K562 (cell line): ENCODE results near the gene RHOBTB3. TPM values are rescaled to one million over a fixed set of nuclear protein-coding genes. Genes with fewer than 3 reads are reported as not detected.
A peak's percentile ranks its signal among the peaks of the same experiment; 100 is the strongest.

ENCODE experiments used
- CEBPG ChIP-seq, 3 experiments: fragments of 200-800 bp in 1 of 3; sonication (Bioruptor generic) in 1 of 3; sonication (generic) in 1 of 3; formaldehyde crosslinking in 1 of 3; IDR thresholded peaks in 2 of 3; conservative IDR thresholded peaks in 1 of 3; 2 replicates each; pipeline versions ENCODE4 v1.6.1 to v1.8.0; 2016 to 2022; ENCODE audit warnings: missing compliant biosample characterization in 2 of 3, missing genetic modification characterization in 2 of 3, mild to moderate bottlenecking in 1 of 3, missing genetic modification reagents in 1 of 3
- KDM4B ChIP-seq, 2 experiments: fragments of 450-650 bp in 1 of 2; sonication (generic) in 1 of 2; IDR thresholded peaks; 2 replicates each; pipeline ENCODE4 v1.6.1; 2016 to 2017; ENCODE audit warnings: borderline replicate concordance in 2 of 2, antibody characterized with exemption in 1 of 2, low read depth in 1 of 2, mild to moderate bottlenecking in 1 of 2
- NONO ChIP-seq, 2 experiments: fragments of 200-400 bp in 1 of 2; fragments of 450-650 bp in 1 of 2; formaldehyde crosslinking in 1 of 2; IDR thresholded peaks; 2 replicates each; pipeline ENCODE4 v1.6.1; 2017; ENCODE audit warnings: low read depth in 2 of 2, mild to moderate bottlenecking in 2 of 2, moderate library complexity in 2 of 2, low read length in 1 of 2
- POLR2AphosphoS2 ChIP-seq: IDR thresholded peaks from 2 replicates; pipeline ENCODE4 v1.6.1; 2012; ENCODE audit warnings: low read length, improper control_type of control experiment
- SLC30A9 ChIP-seq: fragments of 250-450 bp; sonication (Bioruptor Pico); IDR thresholded peaks from 2 replicates; pipeline ENCODE4 v1.8.0; 2022; ENCODE audit warnings: mild to moderate bottlenecking, moderate library complexity
- SMAD1 ChIP-seq: fragments of 150-350 bp; IDR thresholded peaks from 2 replicates; pipeline ENCODE4 v1.6.1; 2014; ENCODE audit warnings: low read length, low read depth; ENCODE audit not compliant: partially characterized antibody
- SMARCB1 ChIP-seq: IDR thresholded peaks from 2 replicates; pipeline ENCODE4 v1.6.1; 2011; ENCODE audit warnings: improper control_type of control experiment, low read depth; ENCODE audit not compliant: insufficient read length
- TEAD1 ChIP-seq, 2 experiments: fragments of 450-650 bp in 1 of 2; sonication (generic) in 1 of 2; formaldehyde crosslinking; IDR thresholded peaks; 2 replicates each; pipeline versions ENCODE4 v1.4.0 to v1.8.0; 2020 to 2022; ENCODE audit warnings: mild to moderate bottlenecking in 2 of 2, missing genetic modification reagents in 1 of 2
- ZNF589 ChIP-seq: fragments of 200-800 bp; sonication (Bioruptor generic); IDR thresholded peaks from 2 replicates; pipeline ENCODE4 v1.6.1; 2016; ENCODE audit warnings: low read depth, missing genetic modification characterization, missing compliant biosample characterization
- polyA plus RNA-seq, 8 experiments: library from polyadenylated mRNA; depleted of rRNA in 4 of 8; stranded (reverse) in 5 of 8; unstranded in 3 of 8; fragments of >200 nt; fragmentation: Nextera tagmentation in 2 of 8; fragmentation: Illumina TruSeq in 1 of 8; extraction: Ambion mirVana in 2 of 8; extraction: Trizol in 1 of 8; gene quantifications; 2 replicates each; pipeline versions ENCODE4 v1.2.1 to v1.2.3, GENCODE V29; 2011 to 2014; ENCODE audit warnings: inconsistent platforms in 1 of 8, missing spikeins in 1 of 8
- total RNA-seq, 7 experiments: library from RNA; depleted of rRNA in 6 of 7; stranded (reverse); fragments of >200 nt in 6 of 7; fragmentation: Illumina TruSeq in 2 of 7; extraction: Trizol in 2 of 7; gene quantifications; 2 replicates each; pipeline versions ENCODE4 v1.2.1 to v1.2.3, GENCODE V29; 2011 to 2021; ENCODE audit warnings: low replicate concordance in 1 of 7
- TF ChIP-seq, protein P1 (sequence below): fragments of 250-450 bp; sonication (Bioruptor Pico); IDR thresholded peaks from 2 replicates; pipeline ENCODE4 v1.5.0; 2021; ENCODE audit warnings: mild to moderate bottlenecking, moderate library complexity
- TF ChIP-seq, protein P2 (sequence below): fragments of 250-450 bp; sonication (Bioruptor Pico); IDR thresholded peaks from 2 replicates; pipeline ENCODE4 v1.8.0; 2021; ENCODE audit warnings: moderate library complexity, mild to moderate bottlenecking, inconsistent platforms
- TF ChIP-seq, protein P3 (sequence below): fragments of 250-450 bp; sonication (Bioruptor Pico); IDR thresholded peaks from 2 replicates; pipeline ENCODE4 v1.4.0; 2020
- TF ChIP-seq, protein P4 (sequence below): sonication (generic); formaldehyde crosslinking; IDR thresholded peaks from 2 replicates; pipeline ENCODE4 v1.8.1; 2023; ENCODE audit warnings: mild to moderate bottlenecking, missing genetic modification reagents, moderate library complexity

Gene RHOBTB3
- total and polyA plus RNA-seq, 9 of the 15 experiments (the other 6 are each of a cell fraction or from before 2014, with no cell fraction given): 39.7 to 143 (median 115) TPM

DNA sequence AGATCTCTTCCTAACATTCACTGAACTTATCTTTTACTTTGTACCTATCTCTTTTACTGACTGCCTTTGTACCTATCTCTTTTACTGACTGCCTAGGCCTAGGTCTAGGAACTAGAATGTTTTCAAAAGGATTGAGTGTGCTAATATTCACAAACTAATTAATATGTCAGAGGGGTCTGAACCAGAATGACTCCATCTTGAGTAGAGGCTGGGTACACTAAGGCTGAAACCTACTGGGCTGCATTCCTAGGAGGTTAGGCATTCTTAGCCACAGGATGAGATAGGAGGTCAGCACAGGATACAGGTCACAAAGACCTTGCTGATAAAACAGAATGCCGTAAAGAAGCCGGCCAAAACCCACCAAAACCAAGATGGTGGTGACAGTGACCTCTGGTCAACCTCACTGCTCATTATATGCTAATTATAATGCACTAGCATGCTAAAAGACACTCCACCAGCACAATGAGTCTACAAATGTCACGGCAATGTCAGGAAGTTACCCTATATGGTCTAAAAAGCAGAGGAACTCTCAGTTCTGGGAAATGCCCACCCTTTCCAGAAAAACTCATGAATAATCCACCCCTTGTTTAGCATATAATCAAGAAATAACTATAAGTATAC is 2.5 kb upstream of the RHOBTB3 start (continued):
- TF ChIP-seq, protein P1, sequence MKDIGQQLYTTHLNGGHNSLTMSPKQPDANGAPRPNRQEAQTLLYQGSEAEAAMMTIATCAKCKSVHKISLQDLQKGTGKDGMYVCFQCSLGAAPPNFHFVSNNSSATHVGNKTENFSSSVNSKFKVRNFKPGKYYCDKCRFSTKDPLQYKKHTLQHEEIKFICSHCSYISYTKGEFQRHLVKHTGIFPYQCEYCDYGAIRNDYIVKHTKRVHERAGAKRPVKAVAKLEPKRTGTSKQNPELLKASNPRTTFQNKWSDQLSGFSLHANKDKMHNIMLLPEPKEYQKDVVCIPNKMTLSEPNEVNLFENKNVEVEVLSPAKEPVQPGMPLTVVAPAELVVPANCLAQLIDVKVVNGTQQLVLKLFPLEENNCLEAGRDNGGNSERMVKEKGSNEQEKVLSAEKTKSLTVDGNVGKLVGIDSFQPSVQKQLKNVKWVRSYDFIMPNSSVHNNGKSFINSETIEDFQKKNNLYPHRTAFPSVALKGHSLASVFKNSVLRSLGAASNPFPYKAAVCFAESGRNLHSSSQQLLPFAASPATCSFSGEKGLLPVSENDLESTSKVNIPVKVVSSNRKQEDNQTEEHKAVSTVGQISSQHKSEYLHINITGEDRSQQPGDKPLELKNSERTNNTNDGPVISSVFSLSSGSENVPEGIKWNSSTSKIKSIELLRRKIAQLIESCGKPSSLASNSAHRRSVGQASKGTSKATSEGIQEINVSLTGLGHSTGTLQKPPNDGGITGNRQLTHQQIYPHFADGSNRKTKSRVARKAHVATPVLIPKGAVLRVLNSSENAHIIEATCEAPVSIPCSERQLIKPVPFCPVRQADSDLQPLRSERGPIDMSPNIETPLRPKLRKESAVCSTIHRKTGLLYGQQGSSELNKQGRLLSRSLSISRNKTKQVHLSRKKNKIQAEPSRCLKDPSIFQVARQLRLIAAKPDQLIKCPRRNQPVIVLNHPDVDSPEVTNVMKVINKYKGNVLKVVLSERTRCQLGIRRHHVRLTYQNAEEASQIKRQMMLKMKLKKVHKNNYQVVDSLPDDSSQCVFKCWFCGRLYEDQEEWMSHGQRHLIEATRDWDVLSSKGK (CRISPR knock-in tag): peak; percentile 93; the same call in 1 of the 2 replicates
- TF ChIP-seq SLC30A9 (CRISPR knock-in tag) (peak; percentile 91; the same call in 1 of the 2 replicates), NONO (IDR thresholded peaks at IDR 0.05; ENCODE audit: low read depth in 2 of 2, low read length in 1 of 2) (no peak), SMARCB1 (no peak), ZNF589 (CRISPR knock-in tag) (peak; percentile 100), TEAD1 (CRISPR knock-in tag; IDR thresholded peaks at IDR 0.05) (peak; percentile 92 to 100), POLR2AphosphoS2 (no peak), KDM4B (IDR thresholded peaks at IDR 0.05; ENCODE audit: borderline replicate concordance in 2 of 2, low read depth in 1 of 2) (no peak), SMAD1 (no peak), CEBPG (CRISPR knock-in tag; IDR thresholded peaks at IDR 0.05) (no peak), CEBPG (tag; conservative IDR thresholded peaks at IDR 0.05 in 1 of 2, IDR thresholded peaks at IDR 0.05 in 1 of 2) (peak in 1 of 2 experiments; percentile 88; a peak in 2 of 4 replicates)
- TF ChIP-seq, protein P2, sequence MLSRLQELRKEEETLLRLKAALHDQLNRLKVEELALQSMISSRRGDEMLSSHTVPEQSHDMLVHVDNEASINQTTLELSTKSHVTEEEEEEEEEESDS (CRISPR knock-in tag): peak; percentile 87
- TF ChIP-seq, protein P3, sequence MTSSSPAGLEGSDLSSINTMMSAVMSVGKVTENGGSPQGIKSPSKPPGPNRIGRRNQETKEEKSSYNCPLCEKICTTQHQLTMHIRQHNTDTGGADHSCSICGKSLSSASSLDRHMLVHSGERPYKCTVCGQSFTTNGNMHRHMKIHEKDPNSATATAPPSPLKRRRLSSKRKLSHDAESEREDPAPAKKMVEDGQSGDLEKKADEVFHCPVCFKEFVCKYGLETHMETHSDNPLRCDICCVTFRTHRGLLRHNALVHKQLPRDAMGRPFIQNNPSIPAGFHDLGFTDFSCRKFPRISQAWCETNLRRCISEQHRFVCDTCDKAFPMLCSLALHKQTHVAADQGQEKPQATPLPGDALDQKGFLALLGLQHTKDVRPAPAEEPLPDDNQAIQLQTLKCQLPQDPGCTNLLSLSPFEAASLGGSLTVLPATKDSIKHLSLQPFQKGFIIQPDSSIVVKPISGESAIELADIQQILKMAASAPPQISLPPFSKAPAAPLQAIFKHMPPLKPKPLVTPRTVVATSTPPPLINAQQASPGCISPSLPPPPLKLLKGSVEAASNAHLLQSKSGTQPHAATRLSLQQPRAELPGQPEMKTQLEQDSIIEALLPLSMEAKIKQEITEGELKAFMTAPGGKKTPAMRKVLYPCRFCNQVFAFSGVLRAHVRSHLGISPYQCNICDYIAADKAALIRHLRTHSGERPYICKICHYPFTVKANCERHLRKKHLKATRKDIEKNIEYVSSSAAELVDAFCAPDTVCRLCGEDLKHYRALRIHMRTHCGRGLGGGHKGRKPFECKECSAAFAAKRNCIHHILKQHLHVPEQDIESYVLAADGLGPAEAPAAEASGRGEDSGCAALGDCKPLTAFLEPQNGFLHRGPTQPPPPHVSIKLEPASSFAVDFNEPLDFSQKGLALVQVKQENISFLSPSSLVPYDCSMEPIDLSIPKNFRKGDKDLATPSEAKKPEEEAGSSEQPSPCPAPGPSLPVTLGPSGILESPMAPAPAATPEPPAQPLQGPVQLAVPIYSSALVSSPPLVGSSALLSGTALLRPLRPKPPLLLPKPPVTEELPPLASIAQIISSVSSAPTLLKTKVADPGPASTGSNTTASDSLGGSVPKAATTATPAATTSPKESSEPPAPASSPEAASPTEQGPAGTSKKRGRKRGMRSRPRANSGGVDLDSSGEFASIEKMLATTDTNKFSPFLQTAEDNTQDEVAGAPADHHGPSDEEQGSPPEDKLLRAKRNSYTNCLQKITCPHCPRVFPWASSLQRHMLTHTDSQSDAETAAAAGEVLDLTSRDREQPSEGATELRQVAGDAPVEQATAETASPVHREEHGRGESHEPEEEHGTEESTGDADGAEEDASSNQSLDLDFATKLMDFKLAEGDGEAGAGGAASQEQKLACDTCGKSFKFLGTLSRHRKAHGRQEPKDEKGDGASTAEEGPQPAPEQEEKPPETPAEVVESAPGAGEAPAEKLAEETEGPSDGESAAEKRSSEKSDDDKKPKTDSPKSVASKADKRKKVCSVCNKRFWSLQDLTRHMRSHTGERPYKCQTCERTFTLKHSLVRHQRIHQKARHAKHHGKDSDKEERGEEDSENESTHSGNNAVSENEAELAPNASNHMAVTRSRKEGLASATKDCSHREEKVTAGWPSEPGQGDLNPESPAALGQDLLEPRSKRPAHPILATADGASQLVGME: peak; percentile 100
- TF ChIP-seq, protein P4, sequence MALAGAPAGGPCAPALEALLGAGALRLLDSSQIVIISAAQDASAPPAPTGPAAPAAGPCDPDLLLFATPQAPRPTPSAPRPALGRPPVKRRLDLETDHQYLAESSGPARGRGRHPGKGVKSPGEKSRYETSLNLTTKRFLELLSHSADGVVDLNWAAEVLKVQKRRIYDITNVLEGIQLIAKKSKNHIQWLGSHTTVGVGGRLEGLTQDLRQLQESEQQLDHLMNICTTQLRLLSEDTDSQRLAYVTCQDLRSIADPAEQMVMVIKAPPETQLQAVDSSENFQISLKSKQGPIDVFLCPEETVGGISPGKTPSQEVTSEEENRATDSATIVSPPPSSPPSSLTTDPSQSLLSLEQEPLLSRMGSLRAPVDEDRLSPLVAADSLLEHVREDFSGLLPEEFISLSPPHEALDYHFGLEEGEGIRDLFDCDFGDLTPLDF (CRISPR knock-in tag): no peak
